ENCODE data around the gene AOPEP.

Gene AOPEP

DNA sequence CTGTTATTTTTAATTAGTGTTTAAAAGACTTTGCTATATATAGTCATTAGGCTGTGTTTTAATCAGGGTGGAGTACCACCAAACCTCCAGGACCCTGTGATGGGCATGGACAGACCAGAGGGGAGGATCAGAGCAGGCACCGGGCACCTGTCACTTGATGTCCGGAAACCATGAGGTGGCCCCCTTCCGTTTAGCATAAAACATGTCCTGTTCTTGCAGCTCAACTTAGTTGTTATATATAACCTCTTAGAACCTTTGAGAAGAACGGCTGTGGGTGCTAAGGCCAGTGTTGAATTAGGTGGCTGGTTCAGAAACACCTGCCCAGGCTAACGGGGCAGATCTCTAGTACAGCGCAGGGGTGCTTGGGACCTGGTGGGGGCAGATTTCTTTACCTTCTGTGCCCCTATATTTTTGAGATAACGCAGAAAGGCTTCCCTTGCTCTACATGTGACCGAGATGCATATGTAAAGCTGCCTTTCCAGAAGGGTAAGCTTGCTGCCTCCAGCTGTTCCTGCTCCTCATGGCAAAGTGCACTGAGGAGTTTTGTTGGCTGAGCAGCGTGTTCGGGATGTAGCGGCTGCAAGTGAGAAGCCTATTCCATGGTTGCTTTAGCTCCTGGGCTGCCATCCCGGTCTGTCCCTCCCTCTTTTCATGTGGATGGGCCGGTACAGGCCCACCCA is 335.6 kb downstream of the AOPEP start:
- DNase-seq (ENCODE audit: low spot score): no peak

DNA sequence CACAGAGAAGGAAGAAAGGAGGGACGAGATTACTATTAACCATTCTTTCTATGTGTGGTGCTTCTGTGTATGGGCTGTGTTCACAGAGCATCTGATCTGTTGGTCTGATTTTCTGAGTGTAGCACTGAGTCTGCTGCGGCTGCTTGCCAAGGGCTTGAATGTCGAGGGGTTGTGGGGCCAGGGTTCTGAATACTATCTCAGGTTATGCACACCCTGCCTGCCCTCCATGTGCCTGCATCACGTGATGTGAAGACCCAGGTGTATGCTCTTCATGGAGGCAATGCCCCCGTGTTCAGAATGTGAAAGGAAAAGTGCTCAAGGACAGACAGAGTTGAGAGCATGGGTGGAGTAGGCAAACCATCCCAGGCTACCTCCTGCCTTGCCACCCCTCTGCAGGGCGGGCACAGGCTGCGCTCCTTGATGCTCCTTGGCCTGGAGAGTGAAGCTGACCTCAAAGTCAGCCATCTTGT is 336.1 kb downstream of the AOPEP start:
- DNase-seq (ENCODE audit: low spot score): no peak

DNA sequence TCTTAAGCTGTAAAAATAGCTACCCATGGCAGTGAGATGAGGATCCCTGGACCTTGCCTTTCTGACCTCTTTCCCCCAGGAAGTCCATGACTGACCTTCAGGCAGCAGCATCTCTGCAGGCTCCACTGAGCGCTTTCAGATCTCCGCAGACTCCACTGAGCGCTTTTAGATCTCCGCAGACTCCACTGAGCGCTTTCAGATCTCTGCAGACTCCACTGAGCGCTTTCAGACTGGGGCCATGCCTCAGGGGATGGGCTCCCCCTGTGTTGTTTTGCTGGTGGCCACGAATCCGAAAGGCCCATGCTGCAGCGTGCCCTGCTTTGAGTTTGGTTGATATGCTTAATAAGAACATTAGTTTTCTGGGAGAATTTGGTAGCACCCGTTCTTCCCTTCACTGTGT is 336.8 kb downstream of the AOPEP start:
- DNase-seq (ENCODE audit: low spot score): no peak

DNA sequence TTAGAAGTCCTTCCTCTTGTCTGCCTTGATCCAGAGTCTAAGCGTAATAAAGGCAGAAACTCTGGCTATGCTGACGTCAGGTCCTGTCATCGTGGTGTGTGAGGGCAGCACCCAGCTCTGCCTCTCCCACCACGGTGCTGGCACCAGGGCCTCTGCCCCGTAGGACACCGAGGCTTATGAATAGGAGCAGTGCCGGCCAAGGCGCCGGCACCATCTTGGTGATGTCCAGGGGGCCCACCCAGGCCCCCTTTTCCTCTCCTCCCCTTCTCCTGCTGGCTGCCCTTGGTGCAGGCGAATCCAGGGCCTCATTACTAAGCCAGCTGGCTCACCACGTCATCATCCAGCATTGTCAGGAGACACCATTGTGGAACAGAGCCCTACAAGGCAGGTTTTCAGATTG is 338.7 kb downstream of the AOPEP start:
- no peak for DNase-seq (ENCODE audit: low spot score)

DNA sequence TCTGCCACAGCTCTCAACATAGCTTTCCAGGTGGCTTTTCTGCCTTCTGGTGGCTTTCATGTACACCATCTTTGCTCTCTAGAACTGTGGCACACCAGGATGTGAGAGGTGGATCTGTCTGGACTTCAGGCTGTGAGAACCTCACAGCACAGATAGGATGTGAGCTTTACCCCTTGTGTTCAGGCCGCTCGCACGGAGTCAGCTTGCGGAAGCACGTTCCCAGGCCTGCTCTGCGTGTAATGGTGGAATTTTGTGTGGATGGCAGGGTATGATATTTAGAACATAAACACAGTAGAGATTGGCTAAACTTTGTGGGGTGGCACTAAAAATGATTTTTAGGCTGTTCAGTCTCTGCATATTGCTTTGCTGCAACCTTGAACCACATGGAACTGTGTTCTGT is 340.6 kb downstream of the AOPEP start:
- no peak for DNase-seq (ENCODE audit: low spot score)

DNA sequence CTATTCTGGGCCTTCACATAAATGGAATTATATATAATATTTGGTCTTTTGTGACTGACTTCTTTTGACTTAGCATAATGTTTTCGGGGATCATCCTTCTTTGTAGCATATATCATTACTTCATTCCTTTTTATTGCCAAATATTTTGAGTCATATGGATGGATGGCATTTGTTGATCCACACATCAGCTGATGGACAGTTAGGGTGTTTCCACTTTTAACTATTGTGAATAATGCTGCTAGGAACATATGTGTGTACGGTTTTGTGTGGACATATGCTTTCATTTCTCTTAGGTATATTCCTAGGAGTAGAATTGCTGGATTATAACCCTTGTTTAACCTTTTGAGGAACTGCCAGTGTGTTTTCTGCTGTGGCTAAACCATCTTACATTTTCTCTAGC is 341.4 kb downstream of the AOPEP start:
- DNase-seq (ENCODE audit: low spot score): no peak

DNA sequence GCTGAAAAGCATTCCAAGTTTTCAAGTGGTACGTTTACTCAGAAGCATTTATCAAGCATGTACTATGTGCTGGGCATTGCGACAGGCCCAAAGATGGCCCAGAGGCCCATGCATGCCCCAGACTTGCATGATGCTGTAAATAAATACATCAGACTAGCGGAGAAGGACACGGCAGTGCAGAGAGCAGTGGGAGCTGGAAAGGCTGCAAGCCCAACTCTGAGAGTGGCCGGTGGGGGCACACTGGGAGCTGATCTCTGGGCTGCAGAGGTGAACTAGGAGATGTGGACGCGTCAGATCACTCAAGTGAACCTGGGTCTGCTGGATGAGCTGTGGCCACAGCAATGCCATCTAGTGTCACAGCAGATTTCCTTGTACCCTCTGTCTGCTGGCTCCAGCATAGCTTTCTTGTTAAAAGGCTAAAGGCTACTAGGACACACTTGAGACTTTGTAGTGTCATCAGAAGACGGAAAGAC is 344.1 kb downstream of the AOPEP start:
- no peak for DNase-seq (ENCODE audit: low spot score)

DNA sequence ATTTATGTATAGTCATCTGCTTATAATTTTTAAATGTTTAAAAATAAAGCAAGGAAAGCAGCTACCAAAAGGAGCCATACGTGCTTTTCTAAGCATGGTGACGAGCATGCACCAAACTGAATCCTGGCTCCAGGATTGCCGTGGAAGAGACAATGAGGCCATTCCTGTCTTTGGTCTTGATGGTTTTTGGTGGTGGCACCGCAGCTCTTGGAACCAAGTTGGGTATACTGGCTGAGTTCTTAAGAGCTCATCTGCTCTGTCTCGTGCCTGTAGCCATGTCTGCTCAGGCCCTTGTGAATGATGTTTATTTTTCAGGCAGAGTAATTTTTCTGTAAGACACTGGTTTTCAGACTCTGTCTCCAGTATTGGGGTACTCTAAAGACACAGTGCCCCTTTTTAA is 345.0 kb downstream of the AOPEP start:
- DNase-seq (ENCODE audit: low spot score): no peak

DNA sequence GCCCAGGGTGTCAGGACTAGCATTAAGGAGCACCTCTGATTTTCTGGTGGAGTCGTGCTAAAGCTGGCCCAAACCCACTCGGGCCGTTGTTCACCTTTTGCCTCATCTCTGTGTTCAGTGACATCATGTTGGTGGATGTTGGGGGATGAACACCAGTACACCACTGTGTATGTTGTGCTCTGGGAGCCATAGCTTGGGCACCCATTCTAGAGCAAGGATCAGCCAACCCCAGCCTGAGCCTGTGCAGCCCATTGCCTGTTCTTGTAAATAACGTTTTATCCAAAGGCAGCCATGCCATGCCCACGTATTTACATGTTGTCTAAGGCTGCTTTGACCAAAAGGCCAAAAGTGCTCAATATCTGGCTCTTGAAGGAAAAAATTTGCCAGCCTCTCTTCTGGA is 345.4 kb downstream of the AOPEP start:
- no peak for DNase-seq (ENCODE audit: low spot score)

DNA sequence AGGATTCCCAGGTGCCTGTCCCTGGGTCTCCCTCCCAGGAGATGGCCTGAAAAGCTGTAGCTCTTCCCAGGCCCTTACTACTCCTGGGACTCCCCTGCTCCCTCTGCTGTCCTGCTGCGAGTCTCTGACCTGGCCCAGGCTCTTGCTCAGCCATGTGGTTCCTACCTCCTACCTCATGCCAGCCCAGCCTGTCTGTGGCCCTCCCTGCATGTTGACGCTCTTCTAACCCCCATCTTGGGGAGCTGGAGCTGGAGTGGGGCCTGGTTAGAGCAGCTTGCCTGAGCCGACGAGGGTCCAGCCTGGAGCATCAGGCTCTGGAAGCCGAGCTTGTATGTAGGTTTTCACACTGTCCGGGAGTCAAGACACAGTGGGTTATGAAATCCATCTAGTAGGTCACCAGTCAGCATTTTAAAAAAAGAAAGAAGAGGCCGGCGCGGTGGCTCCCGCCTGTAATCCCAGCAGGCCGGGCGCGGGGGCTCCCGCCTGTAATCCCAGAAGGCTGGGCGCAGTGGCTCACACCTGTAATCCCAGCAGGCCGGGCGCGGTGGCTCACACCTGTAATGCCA is 346.6 kb downstream of the AOPEP start:
- DNase-seq (ENCODE audit: low spot score): peak; percentile 62

DNA sequence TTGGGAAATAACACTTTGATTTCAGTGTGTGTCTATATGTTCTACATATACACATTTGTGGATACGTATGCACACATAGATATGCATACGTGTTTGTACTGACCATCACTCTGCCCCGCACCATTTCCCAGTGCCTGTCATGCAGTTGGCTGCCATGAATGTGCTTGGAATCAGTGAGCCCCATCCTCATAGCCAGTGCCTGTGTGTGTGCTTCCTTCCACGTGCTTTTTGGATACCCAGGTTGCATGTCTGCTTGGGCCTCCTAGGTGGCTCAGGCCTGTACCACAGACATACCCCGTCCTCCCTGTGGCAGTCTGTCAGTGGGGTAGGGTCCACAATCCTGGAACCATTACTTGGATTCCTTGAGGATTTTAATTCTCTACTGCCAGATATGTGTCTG is 347.4 kb downstream of the AOPEP start:
- no peak for DNase-seq (ENCODE audit: low spot score)

DNA sequence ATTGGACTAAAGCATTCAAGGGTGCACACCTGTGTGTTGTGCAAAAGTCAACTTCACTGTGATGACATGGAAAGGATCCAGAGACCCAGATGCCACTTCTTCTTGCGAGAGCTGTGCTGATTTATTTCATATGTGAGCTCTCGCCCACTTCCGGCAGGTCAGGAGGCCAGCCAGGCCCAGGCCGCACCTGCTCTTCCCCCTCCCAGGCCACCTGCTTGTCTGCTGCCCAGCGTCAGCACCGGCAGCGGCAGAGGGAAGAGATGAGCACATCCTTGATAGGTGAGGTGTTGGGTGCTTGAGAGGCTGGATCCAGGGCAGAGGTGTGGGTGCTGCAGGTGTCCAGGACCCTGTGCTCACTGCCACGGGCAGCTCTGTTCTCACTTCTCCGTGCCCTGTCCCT is 348.1 kb downstream of the AOPEP start:
- no peak for DNase-seq (ENCODE audit: low spot score)

DNA sequence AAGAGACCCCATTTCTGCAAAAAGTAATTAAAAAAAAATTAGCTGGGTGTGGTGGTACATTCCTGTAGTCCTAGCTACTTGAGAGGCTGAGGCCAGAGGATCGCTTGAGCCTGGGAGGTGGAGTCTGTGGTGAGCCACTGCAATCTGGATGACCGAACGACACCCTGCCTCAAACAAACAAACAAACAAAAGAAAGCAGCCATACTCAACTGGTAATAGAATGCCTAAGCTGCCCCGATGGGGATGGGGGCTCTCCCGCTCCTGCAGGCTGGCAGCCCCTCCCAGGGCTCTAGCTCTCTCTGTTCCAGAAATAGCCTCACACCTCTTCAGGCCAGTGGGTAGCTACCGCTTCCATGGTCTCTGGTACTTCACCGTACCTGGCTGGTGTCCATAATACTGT is 349.2 kb downstream of the AOPEP start:
- DNase-seq (ENCODE audit: low spot score): no peak

DNA sequence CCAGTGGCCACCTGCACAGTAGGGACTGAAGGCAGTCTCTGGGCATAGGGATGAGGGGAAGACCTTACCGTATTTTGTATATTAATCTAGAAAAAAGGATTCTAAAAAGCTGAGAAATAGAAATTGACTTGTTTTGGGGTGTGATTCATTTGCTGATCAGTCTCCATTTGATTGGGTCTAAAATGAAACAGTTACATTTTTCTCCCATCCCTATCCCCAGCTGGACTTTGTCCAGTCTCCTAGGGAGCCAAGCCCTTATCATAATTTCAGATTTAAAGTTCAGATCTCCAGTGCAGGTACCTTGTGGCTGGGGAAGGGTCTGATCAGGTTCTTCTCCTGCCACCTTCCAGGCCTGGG is 350.2 kb downstream of the AOPEP start:
- DNase-seq (ENCODE audit: low spot score): no peak

DNA sequence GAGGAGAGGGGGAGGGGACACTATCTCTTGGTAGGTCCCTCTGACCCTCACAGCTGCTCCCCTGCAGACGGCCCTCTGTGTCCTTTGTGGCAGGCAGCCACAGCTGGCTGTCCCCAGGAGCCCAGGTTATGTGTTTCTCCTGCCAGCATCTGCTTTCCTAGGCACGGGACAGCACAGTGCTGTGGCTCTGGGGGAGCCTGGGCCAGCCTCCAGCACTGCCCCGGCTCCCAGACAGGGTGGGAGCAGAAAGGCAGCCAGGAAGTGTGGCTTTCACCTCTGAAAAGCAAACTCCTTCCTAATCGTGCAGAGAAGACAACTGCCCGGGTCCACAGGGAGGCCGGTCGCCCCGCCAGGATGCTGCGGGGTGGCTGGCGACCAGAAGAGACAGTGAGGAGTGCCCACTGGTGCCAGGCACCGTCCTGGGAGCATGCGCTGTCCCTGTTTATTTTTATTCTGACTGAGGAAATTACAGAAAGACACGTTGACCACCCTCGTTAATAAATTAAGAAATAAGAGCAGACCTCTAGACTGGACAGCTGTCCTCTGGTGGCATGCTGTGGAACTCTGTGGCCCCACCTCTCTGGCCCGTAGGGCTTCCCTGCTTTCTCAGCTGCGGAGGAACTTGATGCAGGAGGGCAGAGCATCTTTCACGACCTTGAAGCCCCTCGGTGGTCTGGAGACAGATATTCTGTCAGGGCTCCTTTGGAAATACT is 350.7 kb downstream of the AOPEP start:
- no peak for DNase-seq (ENCODE audit: low spot score)

DNA sequence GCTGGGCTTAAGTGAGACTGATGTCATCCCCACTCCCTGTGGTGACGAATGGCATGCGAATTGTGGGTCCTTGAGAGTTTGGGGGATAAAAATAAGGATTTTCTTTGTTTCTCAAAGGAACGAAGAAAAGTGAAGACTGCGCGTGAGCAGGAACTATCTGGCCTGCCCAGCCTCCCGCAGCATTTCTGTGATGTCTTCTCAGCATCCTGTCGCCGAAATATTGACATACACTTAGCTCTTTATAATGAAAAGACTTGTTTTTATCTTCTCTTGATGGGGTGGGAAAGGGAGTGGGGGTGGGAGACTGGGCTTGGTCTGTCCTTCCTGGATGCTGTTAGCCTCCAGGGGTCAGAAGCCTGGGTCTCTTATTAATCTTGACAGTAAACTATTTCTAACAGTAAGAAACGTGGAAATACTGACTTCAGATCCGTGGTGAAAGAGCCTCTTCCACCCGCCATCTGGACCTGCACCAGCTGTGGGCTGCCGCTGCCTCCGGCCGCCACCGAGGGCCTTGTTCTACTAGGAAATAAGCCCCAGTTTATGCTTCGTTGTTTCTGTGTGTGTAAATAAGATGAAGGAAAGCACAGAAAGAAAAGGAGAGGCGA is 351.4 kb downstream of the AOPEP start:
- no peak for DNase-seq (ENCODE audit: low spot score)

DNA sequence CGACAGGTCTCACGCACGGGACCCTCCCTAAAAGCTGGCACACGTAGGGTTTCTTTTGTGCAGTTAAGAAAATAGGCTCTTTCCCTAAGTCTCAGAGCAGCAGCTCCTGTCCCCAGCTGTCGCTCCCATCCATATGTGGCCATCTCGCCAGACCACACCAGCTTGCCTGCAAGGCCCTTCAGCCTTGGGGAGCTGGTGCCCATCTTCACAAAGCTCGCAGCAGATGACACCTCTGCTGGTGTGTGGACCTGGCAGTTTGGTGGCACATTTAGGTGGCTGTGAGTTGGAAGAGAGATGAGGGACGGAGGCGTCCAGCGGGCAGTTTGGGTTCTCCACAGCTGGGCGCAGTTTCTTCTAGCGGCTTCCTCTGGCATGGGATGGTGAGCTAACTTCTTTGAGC is 352.0 kb downstream of the AOPEP start:
- DNase-seq (ENCODE audit: low spot score): no peak

DNA sequence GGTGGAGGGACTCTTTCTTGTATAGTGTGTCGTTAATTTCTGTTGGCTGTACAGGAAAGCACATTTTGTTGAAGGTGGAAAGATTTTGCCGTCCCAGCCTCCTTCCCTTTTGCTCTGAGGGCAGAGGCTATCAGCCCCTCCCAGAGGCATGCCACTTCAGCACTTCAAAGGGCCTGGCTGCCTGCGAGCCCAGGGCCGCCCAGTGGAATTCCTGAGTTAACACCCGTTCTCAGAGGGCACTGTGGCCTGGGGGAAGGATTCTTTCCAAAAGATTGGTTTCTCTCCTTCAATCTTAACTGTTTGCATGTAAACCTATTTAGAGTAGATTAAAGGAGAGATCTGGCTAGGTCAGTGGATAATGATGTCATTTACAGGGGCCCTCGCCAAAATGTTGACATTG is 352.4 kb downstream of the AOPEP start:
- no peak for DNase-seq (ENCODE audit: low spot score)

DNA sequence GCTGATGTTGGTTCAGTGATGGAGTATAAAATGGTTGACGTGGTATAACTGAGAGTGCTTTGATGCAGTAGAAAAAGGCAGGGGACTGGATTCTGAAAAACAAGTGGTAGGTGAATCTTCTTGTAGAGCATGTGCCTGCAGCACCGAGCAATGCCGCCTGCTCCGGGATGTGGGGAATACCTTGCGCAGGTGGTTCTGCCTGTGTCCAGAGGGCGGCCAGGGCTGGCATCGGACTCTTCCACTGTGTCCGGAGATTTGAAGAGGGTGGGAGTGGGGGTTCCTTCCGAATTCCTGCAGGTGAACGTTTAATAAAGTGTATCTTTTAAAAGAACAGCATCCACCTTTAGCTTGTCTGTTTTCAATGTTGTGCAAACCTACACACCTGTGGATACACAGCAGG is 353.0 kb downstream of the AOPEP start:
- DNase-seq (ENCODE audit: low spot score): no peak

DNA sequence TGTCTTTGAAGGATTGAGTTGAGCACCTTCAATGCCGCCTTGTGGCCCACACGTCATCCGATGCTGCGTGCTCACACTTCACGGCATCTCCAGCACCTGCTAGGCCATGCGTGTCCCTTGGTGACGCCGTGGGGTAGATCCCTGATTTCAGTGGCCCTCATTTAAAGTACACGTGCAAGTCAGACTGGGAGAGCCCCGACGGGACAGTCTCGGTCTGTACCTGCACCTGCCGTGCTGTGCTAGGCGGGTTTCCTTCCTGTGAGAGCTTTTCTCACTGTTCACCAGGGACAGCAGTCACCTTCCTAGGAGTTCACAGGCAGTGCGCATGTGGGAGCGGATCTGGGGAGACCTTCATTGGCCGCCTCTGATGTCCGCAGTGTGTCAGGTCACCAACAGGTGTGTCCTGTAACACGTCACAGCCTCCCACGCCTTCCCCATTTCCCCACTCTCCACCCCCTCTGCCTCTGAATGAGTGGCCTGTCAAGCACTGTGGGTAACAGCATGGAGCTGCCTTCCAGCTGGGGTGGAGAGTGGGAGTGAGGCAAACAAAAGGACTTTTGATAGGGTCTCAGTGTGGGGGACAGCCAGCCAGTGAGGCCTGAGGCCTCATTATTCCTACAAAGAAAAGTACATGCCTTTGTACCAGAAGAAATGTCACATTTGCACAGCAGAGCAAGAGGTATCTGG is 354.6 kb downstream of the AOPEP start:
- no peak for DNase-seq (ENCODE audit: low spot score)

DNA sequence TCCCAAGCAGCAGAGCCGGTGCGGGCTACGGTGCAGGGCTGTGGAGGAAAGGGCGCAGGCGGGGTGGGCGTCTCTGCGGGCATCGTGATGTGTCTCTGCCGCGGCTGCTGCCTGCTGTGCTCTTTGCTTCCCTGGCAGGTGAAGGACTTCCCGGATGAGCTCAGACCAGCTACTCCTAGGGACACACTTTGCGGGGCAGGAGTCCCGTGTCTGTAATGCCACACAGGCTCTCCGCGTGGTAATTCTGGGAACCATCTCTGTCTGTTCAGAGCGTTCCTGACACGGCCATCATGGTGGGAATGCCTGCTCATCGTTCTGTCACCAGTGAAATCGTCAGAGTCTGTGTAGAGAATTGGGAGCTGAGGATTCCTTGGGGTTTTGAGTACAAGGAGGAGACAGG is 355.5 kb downstream of the AOPEP start:
- no peak for DNase-seq (ENCODE audit: low spot score)

DNA sequence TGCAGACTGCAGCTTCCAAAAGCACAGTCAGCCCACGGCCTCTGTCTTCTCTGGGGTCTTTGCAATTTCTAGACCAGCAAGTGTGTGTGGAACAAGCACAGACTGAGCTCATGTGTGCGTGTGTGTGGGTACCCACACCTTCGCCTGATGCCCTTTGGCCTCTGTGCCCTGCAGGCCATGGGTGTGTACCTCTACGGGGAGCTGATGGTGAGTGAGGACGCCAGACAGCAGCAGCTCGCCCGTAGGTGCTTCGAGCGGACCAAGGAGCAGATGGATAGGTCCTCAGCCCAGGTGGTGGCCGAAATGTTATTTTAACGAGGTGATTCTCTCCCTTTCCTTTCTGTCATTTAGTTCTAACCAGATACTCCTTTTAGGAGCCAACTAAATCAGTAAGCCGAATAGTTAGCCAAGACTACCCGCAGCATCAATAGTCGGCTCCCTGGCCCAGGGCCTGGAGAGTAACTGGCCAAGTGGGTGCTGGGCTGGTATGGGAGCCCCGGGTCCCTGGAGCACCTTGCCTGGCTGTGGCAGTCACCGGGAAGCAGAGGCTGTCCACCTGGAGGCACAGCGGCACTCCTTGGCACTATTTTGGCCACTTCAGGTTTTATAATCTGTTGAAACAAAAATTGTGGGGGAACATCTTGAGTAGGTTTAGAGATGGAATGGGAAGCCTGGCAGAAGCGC is 356.0 kb downstream of the AOPEP start:
- no peak for DNase-seq (ENCODE audit: low spot score)
